Prostate gland (tissue), 2 donors: ENCODE results near the gene PAK1. TPM values are rescaled to one million over a fixed set of nuclear protein-coding genes. Genes with fewer than 3 reads are reported as not detected.
A peak's percentile ranks its signal among the peaks of the same experiment; 100 is the strongest.

Source experiments
- DNase-seq: peaks from one replicate; pipeline ENCODE4 v3.0.0-alpha.2; 2019; ENCODE audit warnings: low spot score
- H3K27ac ChIP-seq, 2 donors: fragments of 200-600 bp; sonication (generic); 2 replicates each; pipeline ENCODE4 v1.5.1; 2017 to 2019
- H3K27me3 ChIP-seq: fragments of 200-600 bp; sonication (generic); replicated peaks from 2 replicates; pipeline ENCODE4 v1.5.1; 2019; ENCODE audit not compliant: insufficient read depth
- H3K36me3 ChIP-seq, 2 donors: fragments of 200-600 bp; sonication (generic); 1 replicate in 1 of 2; 2 replicates in 1 of 2; pipeline versions ENCODE4 v1.5.1 to v1.8.1; 2017 to 2019
- H3K4me1 ChIP-seq: fragments of 200-600 bp; sonication (generic); replicated peaks from 2 replicates; pipeline ENCODE4 v1.5.1; 2019
- H3K4me3 ChIP-seq, 2 donors: fragments of 200-600 bp; sonication (generic); 2 replicates each; pipeline ENCODE4 v1.5.1; 2017 to 2019
- H3K9me3 ChIP-seq: fragments of 200-600 bp; sonication (generic); 2 replicates; pipeline ENCODE4 v1.5.1; 2017
- CTCF ChIP-seq, 4 experiments: fragments of 200-600 bp in 2 of 4; fragments of 450-650 bp in 2 of 4; sonication (generic) in 2 of 4; IDR thresholded peaks; 1 replicate in 3 of 4; 2 replicates in 1 of 4; pipeline ENCODE4 v1.5.1; 2016 to 2019; ENCODE audit warnings: antibody characterized with exemption in 4 of 4, mild to moderate bottlenecking in 2 of 4, moderate library complexity in 2 of 4
- POLR2A ChIP-seq: fragments of 450-650 bp; IDR thresholded peaks from one replicate; pipeline ENCODE4 v1.6.1; 2016; ENCODE audit warnings: antibody characterized with exemption, mild to moderate bottlenecking
- POLR2AphosphoS5 ChIP-seq: sonication (generic); formaldehyde crosslinking; IDR thresholded peaks from one replicate; pipeline ENCODE4 v1.6.1; 2017; ENCODE audit warnings: antibody characterized with exemption
- WGBS: methylation state at CpG from one replicate; pipeline ENCODE4 v1.1.5; 2018; 5-methylcytosine and 5-hydroxymethylcytosine counted together
- intact Hi-C: fragments of 100-400 bp; cut with DNase I; formaldehyde crosslinking; loops from one replicate; pipeline ENCODE4 v1.14.2; 2022
- total RNA-seq, 2 donors: library from RNA; depleted of rRNA; stranded (reverse); fragments of >200 nt; gene quantifications; one replicate each; pipeline ENCODE4 v1.1.0, GENCODE V29; 2016

Gene PAK1
- total RNA-seq, 2 donors from 2014 or later: 39.6 to 61.7 TPM

GRCh38 chr11:77479746-77480352 lies 6.0 kb upstream of the PAK1 start:
- TF ChIP-seq POLR2A (no peak), CTCF (IDR thresholded peaks at IDR 0.05) (no peak), POLR2AphosphoS5 (no peak)
- Histone ChIP-seq H3K36me3 (no peaks in the 10 kb centered on the region), H3K9me3 (no peaks in the 10 kb centered on the region), H3K27ac (no peak overlapping the region), H3K4me3 (no peak overlapping the region), H3K4me1 (no peaks in the 10 kb centered on the region), H3K27me3 (no peaks in the 10 kb centered on the region)
- intact Hi-C loops: no loop called here
- WGBS: 97% methylated on average over 2 of the region's 2 CpGs
- no peak for DNase-seq

- Histone ChIP-seq H3K27me3 (no peaks in the 10 kb centered on the region), H3K36me3 (no peaks in the 10 kb centered on the region), H3K27ac (peak overlapping the region in 1 of 2 donors; percentile 81), H3K4me3 (no peak overlapping the region), H3K4me1 (peaks cover 8% of the 10 kb centered on the region), H3K9me3 (no peaks in the 10 kb centered on the region)
- DNase-seq: no peak
- TF ChIP-seq POLR2AphosphoS5 (no peak), POLR2A (no peak), CTCF (IDR thresholded peaks at IDR 0.05) (no peak)
- intact Hi-C loops: no loop called here
- 42% methylated on average over 5 of the region's 5 CpGs for WGBS
Observed at GRCh38 chr11:77475206-77475605, 1.3 kb upstream of the PAK1 start.

- peak; percentile 14 for DNase-seq
- no peak for TF ChIP-seq CTCF (IDR thresholded peaks at IDR 0.05)
- no peak for TF ChIP-seq POLR2AphosphoS5
- no peak for TF ChIP-seq POLR2A
- no peaks in the 10 kb centered on the region for H3K36me3 ChIP-seq
- H3K27ac ChIP-seq: peak overlapping the region; percentile 81 to 85
- peak overlapping the region; percentile 44 to 87 for H3K4me3 ChIP-seq
- peaks cover 8% of the 10 kb centered on the region for H3K4me1 ChIP-seq
- no peaks in the 10 kb centered on the region for H3K27me3 ChIP-seq
- H3K9me3 ChIP-seq: no peaks in the 10 kb centered on the region
- intact Hi-C loops: no loop called here
- WGBS: 28% methylated on average over 10 of the region's 10 CpGs
Observed at GRCh38 chr11:77474684-77475060, 778 bp upstream of the PAK1 start.

- Histone ChIP-seq H3K27me3 (no peaks in the 10 kb centered on the region), H3K27ac (peak overlapping the region; percentile 81 to 85), H3K9me3 (no peaks in the 10 kb centered on the region), H3K4me3 (peak overlapping the region; percentile 44 to 87), H3K36me3 (no peaks in the 10 kb centered on the region), H3K4me1 (peaks cover 8% of the 10 kb centered on the region)
- peak; percentile 6 for TF ChIP-seq POLR2A
- no peak for TF ChIP-seq CTCF (IDR thresholded peaks at IDR 0.05)
- TF ChIP-seq POLR2AphosphoS5: no peak
- 1% methylated on average over 56 of the region's 80 CpGs for WGBS
- DNase-seq: peak; percentile 27
- intact Hi-C loops: no loop called here
Observed at GRCh38 chr11:77472991-77473800, 698 bp downstream of the PAK1 start.
